Activated T-helper 17 cell treated with anti-CD3 and anti-CD28 coated beads, Interleukin-2, amount 50 U/mL, for 72 hours (primary cell): ENCODE measurements around the gene GPR15. TPM values are rescaled to one million over a fixed set of nuclear protein-coding genes. Genes with fewer than 3 reads are reported as not detected.

ENCODE experiments used
- ATAC-seq: fragments of 150-1000 bp; cut with Tn5 transposase; replicated peaks from 2 replicates; pipeline ENCODE4 v1.10.0; 2021; ENCODE audit warnings: mild to moderate bottlenecking, moderate library complexity
- H3K27ac Mint-ChIP-seq: one replicate; pipeline ENCODE4 v1.8.0; 2022; ENCODE audit warnings: mixed read lengths
- H3K27me3 Mint-ChIP-seq: one replicate; pipeline ENCODE4 v1.8.0; 2022; ENCODE audit warnings: mixed read lengths
- H3K36me3 Mint-ChIP-seq: one replicate; pipeline ENCODE4 v1.8.0; 2022; ENCODE audit warnings: low read depth, mild to moderate bottlenecking, mixed read lengths
- H3K4me1 Mint-ChIP-seq: one replicate; pipeline ENCODE4 v1.8.0; 2022; ENCODE audit warnings: mixed read lengths
- H3K4me3 Mint-ChIP-seq: one replicate; pipeline ENCODE4 v1.8.0; 2022; ENCODE audit warnings: mild to moderate bottlenecking, mixed read lengths
- H3K9me3 Mint-ChIP-seq: one replicate; pipeline ENCODE4 v1.8.0; 2022; ENCODE audit warnings: mixed read lengths
- total RNA-seq, 2 donors: library from RNA; stranded (reverse); gene quantifications; one replicate each; pipeline ENCODE4 v1.2.3, GENCODE V29; 2022

The GPR15 gene
- total RNA-seq, 2 donors from 2014 or later = 24.0 to 52.1 TPM

- H3K27me3 Mint-ChIP-seq = no peaks in the 10 kb centered on the region
- H3K27ac Mint-ChIP-seq = peak overlapping the region; percentile 89
- H3K4me1 Mint-ChIP-seq = peaks cover 47% of the 10 kb centered on the region
- peak; percentile 15 for ATAC-seq
- no peaks in the 10 kb centered on the region for H3K9me3 Mint-ChIP-seq
- H3K4me3 Mint-ChIP-seq = peak overlapping the region; percentile 86
- peaks cover 94% of the 10 kb centered on the region for H3K36me3 Mint-ChIP-seq
Measured at GRCh38 chr3:98519351-98519750, 12.4 kb upstream of the GPR15 start.

GRCh38 chr3:98521897-98522543 is 9.8 kb upstream of the GPR15 start:
- peaks cover 91% of the 10 kb centered on the region for H3K36me3 Mint-ChIP-seq
- ATAC-seq = peak; percentile 77
- H3K27ac Mint-ChIP-seq = peak overlapping the region; percentile 89
- H3K9me3 Mint-ChIP-seq = no peaks in the 10 kb centered on the region
- peak overlapping the region; percentile 86 for H3K4me3 Mint-ChIP-seq
- H3K27me3 Mint-ChIP-seq = no peaks in the 10 kb centered on the region
- peaks cover 46% of the 10 kb centered on the region for H3K4me1 Mint-ChIP-seq

- Mint-ChIP-seq H3K36me3 (peaks cover 91% of the 10 kb centered on the region), H3K9me3 (no peaks in the 10 kb centered on the region), H3K27ac (peak within 1 kb of the TSS; percentile 89), H3K27me3 (no peaks in the 10 kb centered on the region), H3K4me3 (peak within 1 kb of the TSS; percentile 86), H3K4me1 (peaks cover 45% of the 10 kb centered on the region)
- ATAC-seq = peak; percentile 90
Measured at GRCh38 chr3:98522544-98523281, 9.1 kb upstream of the GPR15 start, which contains the start of gene CLDND1. Gene CLDND1, minus strand, starts transcription at chr3:98522902. Its CDS starts 1,478 bp downstream, at chr3:98521424.

GRCh38 chr3:98525494-98525893 is 6.3 kb upstream of the GPR15 start:
- no peak for ATAC-seq
- Mint-ChIP-seq H3K36me3 (peaks cover 91% of the 10 kb centered on the region), H3K4me1 (peaks cover 31% of the 10 kb centered on the region), H3K27me3 (no peaks in the 10 kb centered on the region), H3K4me3 (peak overlapping the region; percentile 86), H3K27ac (peak overlapping the region; percentile 61), H3K9me3 (no peaks in the 10 kb centered on the region)

GRCh38 chr3:98528474-98529346 is 3.1 kb upstream of the GPR15 start:
- H3K27ac Mint-ChIP-seq = peak overlapping the region; percentile 16
- no peaks in the 10 kb centered on the region for H3K27me3 Mint-ChIP-seq
- H3K9me3 Mint-ChIP-seq = no peaks in the 10 kb centered on the region
- ATAC-seq = no peak
- peaks cover 21% of the 10 kb centered on the region for H3K4me1 Mint-ChIP-seq
- peak overlapping the region; percentile 59 for H3K4me3 Mint-ChIP-seq
- peaks cover 96% of the 10 kb centered on the region for H3K36me3 Mint-ChIP-seq

GRCh38 chr3:98529856-98530459 is 1.8 kb upstream of the GPR15 start:
- Mint-ChIP-seq H3K36me3 (peaks cover 86% of the 10 kb centered on the region), H3K27ac (peak overlapping the region; percentile 67), H3K9me3 (no peaks in the 10 kb centered on the region), H3K4me1 (peaks cover 16% of the 10 kb centered on the region), H3K4me3 (peak overlapping the region; percentile 63), H3K27me3 (no peaks in the 10 kb centered on the region)
- no peak for ATAC-seq

GRCh38 chr3:98530676-98531075 is 1.1 kb upstream of the GPR15 start:
- Mint-ChIP-seq H3K4me1 (peaks cover 13% of the 10 kb centered on the region), H3K4me3 (peak overlapping the region; percentile 63), H3K9me3 (no peaks in the 10 kb centered on the region), H3K27ac (peak overlapping the region; percentile 19), H3K36me3 (peaks cover 79% of the 10 kb centered on the region), H3K27me3 (no peaks in the 10 kb centered on the region)
- no peak for ATAC-seq

- H3K27me3 Mint-ChIP-seq = no peaks in the 10 kb centered on the region
- peaks cover 22% of the 10 kb centered on the region for H3K4me1 Mint-ChIP-seq
- H3K27ac Mint-ChIP-seq = peak overlapping the region; percentile 19
- ATAC-seq = no peak
- peaks cover 77% of the 10 kb centered on the region for H3K36me3 Mint-ChIP-seq
- no peaks in the 10 kb centered on the region for H3K9me3 Mint-ChIP-seq
- H3K4me3 Mint-ChIP-seq = peak overlapping the region; percentile 63
Measured at GRCh38 chr3:98532275-98532637, 478 bp downstream of the GPR15 start.

- peaks cover 23% of the 10 kb centered on the region for H3K4me1 Mint-ChIP-seq
- peak overlapping the region; percentile 19 for H3K27ac Mint-ChIP-seq
- H3K9me3 Mint-ChIP-seq = no peaks in the 10 kb centered on the region
- peaks cover 70% of the 10 kb centered on the region for H3K36me3 Mint-ChIP-seq
- ATAC-seq = no peak
- no peaks in the 10 kb centered on the region for H3K27me3 Mint-ChIP-seq
- H3K4me3 Mint-ChIP-seq = peak overlapping the region; percentile 63
Measured at GRCh38 chr3:98532709-98533571, 1.2 kb downstream of the GPR15 start.

- Mint-ChIP-seq H3K36me3 (peaks cover 63% of the 10 kb centered on the region), H3K4me1 (peaks cover 22% of the 10 kb centered on the region), H3K27ac (peak overlapping the region; percentile 19), H3K9me3 (no peaks in the 10 kb centered on the region), H3K4me3 (peak overlapping the region; percentile 63), H3K27me3 (no peaks in the 10 kb centered on the region)
- no peak for ATAC-seq
Measured at GRCh38 chr3:98534168-98534567, 2.4 kb downstream of the GPR15 start.

- Mint-ChIP-seq H3K4me1 (peaks cover 21% of the 10 kb centered on the region), H3K36me3 (peaks cover 58% of the 10 kb centered on the region), H3K4me3 (peak overlapping the region; percentile 63), H3K27me3 (no peaks in the 10 kb centered on the region), H3K9me3 (no peaks in the 10 kb centered on the region), H3K27ac (no peak overlapping the region)
- no peak for ATAC-seq
Measured at GRCh38 chr3:98534734-98535133, 3.0 kb downstream of the GPR15 start.

- Mint-ChIP-seq H3K9me3 (no peaks in the 10 kb centered on the region), H3K36me3 (peaks cover 40% of the 10 kb centered on the region), H3K27me3 (no peaks in the 10 kb centered on the region), H3K4me1 (peaks cover 22% of the 10 kb centered on the region), H3K4me3 (peak overlapping the region; percentile 64), H3K27ac (peak overlapping the region; percentile 91)
- ATAC-seq = peak; percentile 80
Measured at GRCh38 chr3:98536456-98537017, 4.8 kb downstream of the GPR15 start.

- H3K27ac Mint-ChIP-seq = peak overlapping the region; percentile 71
- H3K27me3 Mint-ChIP-seq = no peaks in the 10 kb centered on the region
- H3K4me1 Mint-ChIP-seq = peaks cover 34% of the 10 kb centered on the region
- no peaks in the 10 kb centered on the region for H3K9me3 Mint-ChIP-seq
- H3K36me3 Mint-ChIP-seq = peaks cover 16% of the 10 kb centered on the region
- H3K4me3 Mint-ChIP-seq = peak overlapping the region; percentile 79
- ATAC-seq = peak; percentile 40
Measured at GRCh38 chr3:98540346-98540745, 8.6 kb downstream of the GPR15 start.
